Measurements from ENCODE around the gene NAPB. TPM values are rescaled to one million over a fixed set of nuclear protein-coding genes. Genes with fewer than 3 reads are reported as not detected.
A peak's percentile ranks its signal among the peaks of the same experiment; 100 is the strongest.

NAPB gene
- total and polyA plus RNA-seq, 5 experiments from 2014 or later: 3.4 to 15.9 (median 7.2) TPM

DNA sequence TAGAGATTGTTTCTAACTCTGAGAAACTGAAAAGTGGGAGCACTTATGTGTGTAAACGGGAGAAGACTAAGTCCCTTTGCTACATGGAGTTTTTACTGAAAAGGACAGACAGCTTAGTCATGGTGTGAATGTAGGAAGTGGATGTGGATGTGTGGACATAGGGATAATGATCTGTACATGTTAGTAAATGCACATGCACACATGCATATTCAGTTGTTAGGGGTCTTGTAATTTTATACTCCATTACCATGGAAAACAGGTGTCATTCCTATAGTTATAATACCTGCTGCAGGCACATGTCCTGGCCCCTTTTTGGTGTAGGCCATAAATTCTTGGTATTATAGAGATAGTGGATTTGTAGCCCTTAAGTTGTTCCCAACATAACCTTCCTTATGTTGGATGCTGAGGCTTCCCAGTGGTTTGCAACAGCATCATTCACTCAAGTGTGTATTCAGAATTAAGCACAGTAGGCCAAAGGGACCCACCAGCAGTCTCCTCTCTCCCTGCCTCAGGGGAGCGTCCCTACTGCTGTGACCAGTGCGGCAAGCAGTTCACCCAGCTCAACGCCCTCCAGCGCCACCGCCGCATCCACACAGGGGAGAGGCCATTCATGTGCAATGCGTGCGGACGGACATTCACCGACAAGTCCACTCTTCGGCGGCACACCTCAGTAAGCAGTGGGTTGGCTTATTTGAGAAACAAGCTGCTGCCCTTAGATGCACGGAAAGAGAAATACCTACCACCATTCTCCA lies 52.0 kb downstream of the NAPB start:
- peak overlapping the region in 3 of 10 donors; percentile 5 to 81 (median 19) for H3K27ac Mint-ChIP-seq
- no peak for DNase-seq
- H3K9me3 Mint-ChIP-seq: no peaks in the 10 kb centered on the region
- ATAC-seq: no peak
- H3K4me1 Mint-ChIP-seq: peaks cover 19 to 36% (median 30%) of the 10 kb centered on the region in 4 donors
- POLR2A ChIA-PET: interaction anchor here (0.6 kb wide), 1 partner anchor 14 kb away, joined by 4 read pairs; no protein-coding TSS in a partner anchor
- no peak overlapping the region for H3K4me3 Mint-ChIP-seq
- no peaks in the 10 kb centered on the region for H3K27me3 Mint-ChIP-seq
- peaks cover 0 to 67% (median 13%) of the 10 kb centered on the region in 3 donors for H3K36me3 Mint-ChIP-seq

DNA sequence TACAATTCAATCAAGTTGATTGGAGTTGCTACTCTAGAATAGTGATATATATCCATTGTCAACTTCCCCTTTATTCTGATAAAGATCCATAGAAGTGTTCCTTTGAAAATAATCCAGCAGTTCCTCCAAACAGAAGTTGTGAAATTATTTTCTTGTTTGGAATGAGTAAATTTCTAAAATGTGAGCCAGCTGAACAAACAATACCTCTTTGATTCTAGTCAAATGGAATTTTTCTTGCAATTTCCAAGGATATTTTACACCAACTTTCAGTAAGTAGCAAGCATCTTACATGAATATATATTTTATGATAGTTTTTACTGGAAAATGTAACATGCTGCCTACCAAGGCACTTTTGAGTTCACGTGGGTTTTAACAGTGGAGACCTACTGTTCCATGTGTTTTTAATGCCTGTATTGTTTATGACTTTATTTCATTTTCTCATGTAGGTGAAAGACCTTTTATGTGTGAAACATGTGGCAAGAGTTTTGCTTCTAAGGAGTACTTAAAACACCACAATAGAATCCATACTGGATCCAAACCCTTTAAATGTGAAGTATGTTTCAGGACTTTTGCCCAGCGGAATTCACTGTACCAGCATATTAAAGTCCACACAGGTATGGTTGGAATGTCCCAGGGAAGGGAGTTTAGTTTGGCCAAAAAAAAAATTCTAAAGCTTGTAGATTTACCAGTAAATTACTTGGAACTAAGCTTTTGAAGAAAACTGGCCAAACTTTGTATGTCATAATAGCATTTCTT lies 52.8 kb downstream of the NAPB start:
- Mint-ChIP-seq H3K27me3 (no peaks in the 10 kb centered on the region), H3K4me3 (no peak overlapping the region), H3K27ac (peak overlapping the region in 9 of 10 donors; percentile 1 to 81 (median 21)), H3K36me3 (peaks cover 0 to 60% (median 13%) of the 10 kb centered on the region in 3 donors), H3K9me3 (no peaks in the 10 kb centered on the region), H3K4me1 (peaks cover 20 to 43% (median 37%) of the 10 kb centered on the region in 4 donors)
- ATAC-seq (no peak), DNase-seq (no peak)
- POLR2A ChIA-PET: interaction anchor here (0.6 kb wide), 1 partner anchor 13 kb away, joined by 4 read pairs; no protein-coding TSS in a partner anchor

DNA sequence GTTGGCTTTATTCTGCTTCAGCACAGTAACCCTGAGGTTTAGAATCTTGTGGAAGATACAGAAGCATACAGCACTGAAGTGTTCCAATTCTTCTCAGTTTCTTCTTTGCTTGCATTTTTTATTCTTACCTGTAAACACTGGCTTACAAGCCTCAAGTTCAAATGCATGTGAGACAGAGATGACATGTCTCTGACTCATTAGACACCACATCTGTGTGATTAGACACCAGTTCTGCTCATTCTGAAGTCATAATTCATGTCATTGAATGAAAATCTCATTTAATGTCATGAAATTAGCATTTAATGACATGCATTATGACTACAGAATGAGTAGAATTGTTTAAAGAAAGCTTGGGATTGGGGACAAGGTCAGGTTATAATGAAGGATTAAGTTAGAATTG lies 53.5 kb downstream of the NAPB start:
- H3K36me3 Mint-ChIP-seq: peaks cover 0 to 57% (median 13%) of the 10 kb centered on the region in 3 donors
- peak overlapping the region in 8 of 10 donors; percentile 1 to 81 (median 36) for H3K27ac Mint-ChIP-seq

DNA sequence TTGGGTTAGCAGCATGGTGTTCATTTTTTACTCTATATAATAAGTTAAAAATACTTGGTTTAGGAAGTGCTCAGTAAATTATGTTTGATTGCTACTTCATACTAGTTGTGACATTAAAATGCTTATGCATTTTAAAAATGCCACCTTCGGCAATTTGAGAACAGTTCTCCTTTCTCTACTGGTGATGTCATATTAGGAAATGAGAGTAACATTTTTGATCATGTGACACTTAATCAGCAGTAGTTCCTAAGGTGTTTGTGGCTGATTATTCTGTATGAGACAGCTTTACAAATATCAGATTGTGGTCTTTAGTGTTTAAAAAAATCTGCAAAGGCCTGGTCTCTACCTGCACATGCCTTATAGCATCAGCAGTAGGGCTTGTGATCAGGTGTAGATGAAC lies 54.9 kb downstream of the NAPB start:
- DNase-seq (no peak), ATAC-seq (no peak)
- Mint-ChIP-seq H3K9me3 (no peaks in the 10 kb centered on the region), H3K27me3 (peaks cover 0 to 1% (median 0%) of the 10 kb centered on the region in 5 donors), H3K27ac (peak overlapping the region in 9 of 10 donors; percentile 46 to 90 (median 70)), H3K4me1 (peaks cover 28 to 53% (median 47%) of the 10 kb centered on the region in 4 donors), H3K36me3 (peaks cover 0 to 43% (median 13%) of the 10 kb centered on the region in 3 donors), H3K4me3 (peak overlapping the region in 6 of 10 donors; percentile 2 to 37 (median 20))
- POLR2A ChIA-PET: interaction anchor here (0.9 kb wide), 1 partner anchor 17 kb away, joined by 3 read pairs; no protein-coding TSS in a partner anchor

More for the DNA sequence above, 53.5 kb downstream of the NAPB start:
- Mint-ChIP-seq H3K4me3 (no peak overlapping the region), H3K9me3 (no peaks in the 10 kb centered on the region), H3K4me1 (peaks cover 27 to 51% (median 44%) of the 10 kb centered on the region in 4 donors), H3K27me3 (no peaks in the 10 kb centered on the region)
- no peak for ATAC-seq
- POLR2A ChIA-PET: no interaction called here
- DNase-seq: no peak

DNA sequence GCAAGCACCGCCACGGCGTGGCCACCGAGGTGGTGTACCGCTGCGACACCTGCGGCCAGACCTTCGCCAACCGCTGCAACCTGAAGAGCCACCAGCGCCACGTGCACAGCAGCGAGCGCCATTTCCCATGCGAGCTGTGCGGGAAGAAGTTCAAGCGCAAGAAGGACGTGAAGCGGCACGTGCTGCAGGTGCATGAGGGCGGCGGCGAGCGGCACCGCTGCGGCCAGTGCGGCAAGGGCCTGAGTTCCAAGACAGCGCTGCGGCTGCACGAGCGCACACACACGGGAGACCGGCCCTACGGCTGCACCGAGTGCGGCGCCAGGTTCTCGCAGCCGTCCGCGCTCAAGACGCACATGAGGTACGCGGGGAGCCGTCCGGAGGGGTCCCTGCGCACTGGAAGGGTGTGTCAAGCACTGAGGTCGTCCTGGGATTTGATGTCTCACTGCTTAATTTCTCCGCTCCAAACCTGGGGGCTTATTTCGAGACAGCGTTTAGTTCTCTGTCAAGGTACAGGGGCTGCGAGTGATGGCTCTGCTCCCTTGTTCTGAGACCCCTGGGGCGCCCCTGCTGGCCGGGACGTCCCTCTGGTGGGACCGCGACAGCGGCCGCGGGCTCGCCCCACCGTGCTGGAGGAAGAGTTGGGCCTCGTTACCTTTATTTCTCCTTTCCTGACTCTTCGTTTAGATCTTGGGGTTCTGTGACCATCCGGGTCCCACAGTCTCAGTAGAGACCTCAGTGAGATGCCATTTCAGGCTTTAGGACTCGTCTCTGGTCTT lies 55.7 kb downstream of the NAPB start:
- ATAC-seq: no peak
- peaks cover 0 to 1% (median 0%) of the 10 kb centered on the region in 5 donors for H3K27me3 Mint-ChIP-seq
- peak overlapping the region in 3 of 10 donors; percentile 26 to 47 (median 37) for H3K4me3 Mint-ChIP-seq
- H3K4me1 Mint-ChIP-seq: peaks cover 28 to 60% (median 51%) of the 10 kb centered on the region in 4 donors
- no peaks in the 10 kb centered on the region for H3K9me3 Mint-ChIP-seq
- POLR2A ChIA-PET: no interaction called here
- peaks cover 0 to 35% (median 13%) of the 10 kb centered on the region in 3 donors for H3K36me3 Mint-ChIP-seq
- DNase-seq: no peak
- peak overlapping the region in 9 of 10 donors; percentile 66 to 91 (median 84) for H3K27ac Mint-ChIP-seq

DNA sequence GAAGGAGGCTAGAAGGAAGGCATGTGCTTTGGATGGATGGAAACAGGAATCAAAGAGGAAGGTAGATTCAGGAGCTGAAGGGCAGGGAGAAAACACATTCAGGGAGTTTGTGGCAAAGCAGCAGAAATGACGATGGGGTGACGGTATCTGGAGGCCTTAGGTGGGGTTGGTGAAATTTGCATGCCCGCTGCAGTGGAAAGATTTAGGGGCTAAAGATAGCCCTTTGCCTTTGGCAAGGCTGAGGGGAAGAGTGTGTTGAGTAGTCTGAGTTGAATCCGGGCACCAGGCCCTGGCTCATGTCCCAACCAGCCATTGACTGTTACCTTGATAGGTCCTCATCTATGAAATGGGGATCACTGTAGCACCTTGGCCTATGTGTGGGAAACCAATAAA lies 58.0 kb downstream of the NAPB start:
- H3K4me1 Mint-ChIP-seq: peaks cover 29 to 72% (median 60%) of the 10 kb centered on the region in 4 donors
- DNase-seq: no peak
- POLR2A ChIA-PET: interaction anchor here (7.3 kb wide), 1 partner anchor 12 kb away, joined by 124 read pairs; the partner anchor contains the start of gene NXT1

DNA sequence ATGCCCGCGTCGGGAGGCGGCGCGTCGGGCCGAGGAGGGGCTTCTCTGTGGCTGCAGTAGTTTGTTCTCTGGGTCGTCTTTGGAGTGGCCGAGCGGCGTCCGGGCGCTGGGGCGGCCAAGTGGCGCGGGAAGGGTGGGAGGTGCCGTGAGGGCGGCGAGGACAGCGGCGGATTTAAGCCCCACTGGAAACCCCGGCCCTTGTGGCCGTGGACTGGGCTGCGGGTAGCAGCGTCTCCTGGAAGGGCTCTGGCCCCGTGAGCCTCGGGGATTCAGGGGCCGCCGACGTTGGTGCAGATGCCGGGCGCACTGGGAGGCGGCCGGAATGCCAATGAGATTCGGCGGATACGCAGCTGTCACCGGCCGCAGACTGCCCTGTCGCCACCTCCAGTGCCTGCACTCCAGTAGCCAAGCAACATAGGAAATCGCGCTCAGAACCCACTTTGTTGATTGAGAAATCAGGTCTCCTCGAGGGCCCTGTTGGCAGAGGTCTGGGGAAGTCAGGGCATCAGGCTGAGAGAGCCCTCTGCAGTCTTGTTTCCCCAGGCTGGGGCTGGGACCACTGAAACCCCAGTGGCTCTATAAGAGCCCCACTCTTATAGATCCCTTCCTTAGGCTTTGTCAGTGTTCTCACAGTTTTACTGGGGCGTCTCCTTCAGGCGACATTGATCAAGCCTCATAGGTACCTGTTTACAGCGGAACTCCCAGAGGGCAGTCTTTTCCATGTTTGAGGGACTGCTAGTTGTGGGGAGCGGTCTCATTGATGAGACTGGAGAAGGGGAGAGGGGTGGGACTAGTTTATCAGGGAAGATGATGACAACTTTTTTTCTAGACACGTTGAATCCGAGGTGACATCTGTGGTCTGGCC lies 58.7 kb downstream of the NAPB start:
- DNase-seq (peak in 7 of 10 donors; percentile 13 to 36 (median 27)), ATAC-seq (no peak)
- Mint-ChIP-seq H3K36me3 (peaks cover 0 to 15% (median 13%) of the 10 kb centered on the region in 3 donors), H3K27me3 (peaks cover 0 to 1% (median 0%) of the 10 kb centered on the region in 5 donors), H3K27ac (peak overlapping the region; percentile 79 to 98 (median 95)), H3K4me1 (peaks cover 31 to 66% (median 61%) of the 10 kb centered on the region in 4 donors), H3K4me3 (peak overlapping the region; percentile 85 to 97 (median 94)), H3K9me3 (no peaks in the 10 kb centered on the region)
- POLR2A ChIA-PET: interaction anchor here (2.6 to 7.3 kb wide), 2 partner anchors 12 to 58 kb away, joined by 11 to 124 read pairs; partner anchors contain the start of genes NAPB and NXT1

More for the DNA sequence above, 58.0 kb downstream of the NAPB start:
- Mint-ChIP-seq H3K27me3 (peaks cover 0 to 1% (median 0%) of the 10 kb centered on the region in 5 donors), H3K36me3 (peaks cover 0 to 15% (median 13%) of the 10 kb centered on the region in 3 donors), H3K9me3 (no peaks in the 10 kb centered on the region), H3K27ac (peak overlapping the region; percentile 79 to 98 (median 95)), H3K4me3 (peak overlapping the region; percentile 85 to 97 (median 94))
- no peak for ATAC-seq

DNA sequence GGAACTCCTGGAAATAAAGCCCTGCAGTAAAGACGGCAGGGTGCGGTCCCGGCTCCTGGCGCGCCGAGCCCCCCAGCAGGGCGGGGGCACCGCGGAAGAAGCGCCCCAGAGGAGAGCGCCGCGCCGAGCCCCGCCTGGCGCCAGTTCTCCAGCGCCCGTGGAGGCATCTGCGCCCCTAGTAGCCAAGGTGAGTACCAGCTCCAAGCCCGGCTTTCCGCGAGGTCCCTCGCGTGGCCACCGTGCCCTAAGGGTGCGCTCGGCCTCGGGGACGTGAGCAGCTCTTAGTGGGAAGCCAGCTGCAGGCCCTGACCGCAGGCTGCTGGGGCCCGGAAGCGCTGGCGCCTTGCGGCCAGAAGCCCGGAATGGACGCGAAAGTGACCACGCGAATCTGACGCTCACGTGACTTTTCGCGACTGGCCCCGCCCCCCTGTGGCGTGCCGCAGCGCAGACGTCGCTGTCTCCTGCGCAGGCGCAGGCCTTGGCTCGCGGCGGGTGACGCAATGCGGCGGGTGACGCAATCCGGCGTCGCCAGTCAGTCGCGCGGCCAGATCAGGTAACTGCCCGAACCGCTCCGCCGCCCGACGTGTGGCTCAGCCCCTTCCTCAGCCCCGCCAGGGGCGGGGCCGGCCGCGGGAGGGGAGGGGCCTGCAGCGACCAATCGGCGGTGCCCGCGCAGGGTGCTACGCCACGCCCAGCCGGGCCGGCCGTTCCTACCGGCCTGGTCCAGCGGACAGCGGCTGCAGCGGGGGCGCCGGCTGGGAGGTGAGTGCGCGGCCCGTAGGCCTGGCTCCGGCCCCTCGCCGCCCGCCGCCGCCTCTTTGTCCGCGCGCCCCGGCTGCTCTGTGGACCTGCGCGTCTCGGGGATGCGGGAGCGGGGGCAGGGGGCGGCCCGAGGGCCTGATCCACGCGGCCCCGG lies 59.6 kb downstream of the NAPB start, which contains the start of gene GZF1:
Gene GZF1, plus strand, starts transcription at position 707 of the 916 bp plus-strand sequence. CDS start 2,202 bp downstream, outside the sequence.
- peak; percentile 96 to 99 (median 98) for DNase-seq
- peak; percentile 74 to 77 for ATAC-seq
- H3K4me3 Mint-ChIP-seq: peak within 1 kb of the TSS; percentile 86 to 97 (median 94)
- peak within 1 kb of the TSS; percentile 91 to 98 (median 96) for H3K27ac Mint-ChIP-seq
- POLR2A ChIA-PET: interaction anchor here (1.6 to 7.3 kb wide), 3 partner anchors 11 to 94 kb away, joined by 3 to 124 read pairs (median 11); partner anchors contain the start of genes NAPB and NXT1
- peaks cover 0 to 1% (median 0%) of the 10 kb centered on the region in 5 donors for H3K27me3 Mint-ChIP-seq
- H3K9me3 Mint-ChIP-seq: no peaks in the 10 kb centered on the region
- peaks cover 0 to 14% (median 12%) of the 10 kb centered on the region in 3 donors for H3K36me3 Mint-ChIP-seq
- H3K4me1 Mint-ChIP-seq: peaks cover 28 to 67% (median 59%) of the 10 kb centered on the region in 4 donors

DNA sequence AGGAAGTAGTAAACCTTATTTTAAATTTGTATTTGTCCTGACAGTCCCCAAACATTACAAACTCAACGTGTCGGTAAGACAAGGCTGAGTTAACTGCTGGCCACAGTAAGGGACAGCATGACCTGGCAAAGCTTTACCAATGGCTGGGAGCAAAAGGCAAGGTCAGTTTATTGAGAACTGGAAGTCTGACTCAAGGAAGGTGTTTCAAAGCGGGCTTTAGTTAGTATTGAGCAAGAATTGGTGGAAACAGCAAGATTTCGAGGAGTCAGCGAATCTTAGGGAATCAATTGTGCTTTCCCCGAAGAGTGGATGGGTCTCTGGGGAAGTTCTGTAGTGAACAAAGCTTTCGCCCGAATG lies 60.2 kb downstream of the NAPB start:
- Mint-ChIP-seq H3K27ac (peak overlapping the region; percentile 91 to 97 (median 94)), H3K27me3 (peaks cover 0 to 1% (median 0%) of the 10 kb centered on the region in 5 donors), H3K4me3 (peak overlapping the region; percentile 78 to 90 (median 87)), H3K36me3 (peaks cover 0 to 11% (median 10%) of the 10 kb centered on the region in 3 donors), H3K9me3 (no peaks in the 10 kb centered on the region), H3K4me1 (peaks cover 26 to 62% (median 52%) of the 10 kb centered on the region in 4 donors)
- peak in 1 of 10 donors; percentile 15 for DNase-seq
- POLR2A ChIA-PET: interaction anchor here (1.6 to 7.3 kb wide), 3 partner anchors 10 to 95 kb away, joined by 3 to 124 read pairs (median 11); partner anchors contain the start of genes NAPB and NXT1
- ATAC-seq: no peak

DNA sequence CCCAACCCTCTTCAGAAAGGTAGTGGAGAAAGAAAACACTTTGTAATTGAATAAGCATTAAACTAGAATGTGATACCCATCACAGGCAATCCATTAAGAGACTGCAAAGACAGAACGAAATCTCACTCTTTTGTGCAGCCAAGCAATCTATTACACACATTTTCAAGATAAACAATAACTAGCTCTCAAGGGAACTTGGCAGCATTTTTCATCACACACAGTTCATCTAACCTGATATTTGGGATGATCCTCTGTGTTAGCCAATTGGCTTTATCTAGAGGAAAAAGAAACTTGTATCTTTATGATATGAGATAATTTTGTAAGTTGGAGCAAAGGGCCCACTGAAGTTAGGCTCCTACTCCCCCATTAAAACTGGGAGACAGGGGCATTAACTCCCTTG lies 60.8 kb downstream of the NAPB start:
- Mint-ChIP-seq H3K9me3 (no peaks in the 10 kb centered on the region), H3K4me3 (peak overlapping the region in 9 of 10 donors; percentile 78 to 90 (median 87)), H3K27ac (peak overlapping the region; percentile 91 to 97 (median 94)), H3K36me3 (peaks cover 0 to 11% (median 10%) of the 10 kb centered on the region in 3 donors), H3K4me1 (peaks cover 23 to 59% (median 49%) of the 10 kb centered on the region in 4 donors), H3K27me3 (peaks cover 0 to 1% (median 0%) of the 10 kb centered on the region in 5 donors)
- no peak for ATAC-seq
- POLR2A ChIA-PET: interaction anchor here (1.6 to 7.3 kb wide), 3 partner anchors 10 to 96 kb away, joined by 3 to 124 read pairs (median 11); partner anchors contain the start of genes NAPB and NXT1
- DNase-seq: no peak
